Measurements from ENCODE around the gene CCDC61.

DNA sequence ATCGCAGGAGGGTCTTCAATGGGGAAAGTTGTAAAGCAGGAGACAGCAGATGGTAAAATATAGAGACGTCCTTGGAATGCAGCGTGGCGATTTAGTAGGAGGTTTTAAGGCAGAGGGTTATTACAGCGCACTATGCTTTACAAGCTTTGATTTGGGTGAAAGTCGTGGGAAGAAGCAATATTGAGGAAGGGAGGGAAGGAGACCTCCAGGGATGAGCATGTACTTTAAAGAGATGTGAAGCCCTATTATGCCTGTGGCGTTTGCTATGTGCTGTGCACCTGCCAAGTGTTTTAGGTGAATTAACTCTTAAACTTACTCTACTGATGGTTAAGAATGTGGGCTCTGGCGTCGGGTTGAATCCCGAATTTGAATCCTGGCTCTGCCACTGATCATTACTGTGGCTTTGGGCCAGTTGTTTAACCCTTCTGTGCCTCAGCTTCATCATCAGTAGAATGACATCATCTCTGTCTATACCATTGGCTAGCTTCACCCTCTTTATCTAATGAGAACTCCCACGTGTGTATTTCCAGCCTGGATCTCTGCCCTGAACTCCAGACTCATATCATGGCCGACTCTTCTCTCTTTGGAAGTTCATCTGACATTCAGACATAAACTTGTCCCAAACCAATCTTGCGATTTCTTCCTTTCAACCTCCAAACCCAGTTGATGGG, 583 bp downstream of the CCDC61 start:
- TF ChIP-seq, protein P1, sequence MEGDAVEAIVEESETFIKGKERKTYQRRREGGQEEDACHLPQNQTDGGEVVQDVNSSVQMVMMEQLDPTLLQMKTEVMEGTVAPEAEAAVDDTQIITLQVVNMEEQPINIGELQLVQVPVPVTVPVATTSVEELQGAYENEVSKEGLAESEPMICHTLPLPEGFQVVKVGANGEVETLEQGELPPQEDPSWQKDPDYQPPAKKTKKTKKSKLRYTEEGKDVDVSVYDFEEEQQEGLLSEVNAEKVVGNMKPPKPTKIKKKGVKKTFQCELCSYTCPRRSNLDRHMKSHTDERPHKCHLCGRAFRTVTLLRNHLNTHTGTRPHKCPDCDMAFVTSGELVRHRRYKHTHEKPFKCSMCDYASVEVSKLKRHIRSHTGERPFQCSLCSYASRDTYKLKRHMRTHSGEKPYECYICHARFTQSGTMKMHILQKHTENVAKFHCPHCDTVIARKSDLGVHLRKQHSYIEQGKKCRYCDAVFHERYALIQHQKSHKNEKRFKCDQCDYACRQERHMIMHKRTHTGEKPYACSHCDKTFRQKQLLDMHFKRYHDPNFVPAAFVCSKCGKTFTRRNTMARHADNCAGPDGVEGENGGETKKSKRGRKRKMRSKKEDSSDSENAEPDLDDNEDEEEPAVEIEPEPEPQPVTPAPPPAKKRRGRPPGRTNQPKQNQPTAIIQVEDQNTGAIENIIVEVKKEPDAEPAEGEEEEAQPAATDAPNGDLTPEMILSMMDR (IDR thresholded peaks at IDR 0.05): no peak
- TF ChIP-seq POLR2AphosphoS5 (IDR thresholded peaks at IDR 0.05): no peak
- no peak for TF ChIP-seq POLR2A (IDR thresholded peaks at IDR 0.05)

All from suprapubic skin (tissue), 4 donors.